HL-60 (cell line): ENCODE results near the gene USP13.

Experiments used
- DNase-seq, 2 experiments: peaks; one replicate each; pipeline ENCODE4 v3.0.0-alpha.2; 2010 to 2020; ENCODE audit warnings: low read depth in 1 of 2, low spot score in 1 of 2
- H3K27ac ChIP-seq: fragments of 250-450 bp; sonication (Bioruptor Pico); replicated peaks from 2 replicates; pipeline ENCODE4 v1.5.1; 2020; ENCODE audit warnings: mild to moderate bottlenecking, moderate library complexity
- H3K27me3 ChIP-seq: fragments of 250-450 bp; sonication (Bioruptor Pico); 2 replicates; pipeline ENCODE4 v1.5.1; 2021; ENCODE audit warnings: mild to moderate bottlenecking, moderate library complexity; ENCODE audit not compliant: insufficient read depth, poor library complexity, severe bottlenecking
- H3K4me3 ChIP-seq: replicated peaks from 2 replicates; pipeline ENCODE4 v1.5.1; 2011; ENCODE audit warnings: mild to moderate bottlenecking, control low read depth, low read length; ENCODE audit not compliant: insufficient read depth
- CTCF ChIP-seq: IDR thresholded peaks from one replicate; pipeline ENCODE4 v1.5.1; 2011; ENCODE audit warnings: low read length, control low read depth, inconsistent platforms; ENCODE audit not compliant: insufficient read depth
- GABPA ChIP-seq: IDR thresholded peaks from 2 replicates; pipeline ENCODE4 v1.6.1; 2012; ENCODE audit warnings: low read depth
- POLR2AphosphoS5 ChIP-seq: IDR thresholded peaks from 2 replicates; pipeline ENCODE4 v1.6.1; 2012; ENCODE audit warnings: low read depth
- REST ChIP-seq: IDR thresholded peaks from 2 replicates; pipeline ENCODE4 v1.6.1; 2012; ENCODE audit warnings: low read depth; ENCODE audit not compliant: insufficient replicate concordance
- SPI1 ChIP-seq: IDR thresholded peaks from 2 replicates; pipeline ENCODE4 v1.6.1; 2012; ENCODE audit warnings: low read depth, mild to moderate bottlenecking, borderline replicate concordance

USP13 gene

GRCh38 chr3:179688850-179689249 lies 36.0 kb downstream of the USP13 start:
- Histone ChIP-seq H3K27me3 (no peaks in the 10 kb centered on the region), H3K4me3 (no peak overlapping the region), H3K27ac (no peak overlapping the region)
- no peak for DNase-seq
- TF ChIP-seq GABPA (no peak), SPI1 (no peak), REST (no peak), POLR2AphosphoS5 (no peak), CTCF (no peak)

DNA sequence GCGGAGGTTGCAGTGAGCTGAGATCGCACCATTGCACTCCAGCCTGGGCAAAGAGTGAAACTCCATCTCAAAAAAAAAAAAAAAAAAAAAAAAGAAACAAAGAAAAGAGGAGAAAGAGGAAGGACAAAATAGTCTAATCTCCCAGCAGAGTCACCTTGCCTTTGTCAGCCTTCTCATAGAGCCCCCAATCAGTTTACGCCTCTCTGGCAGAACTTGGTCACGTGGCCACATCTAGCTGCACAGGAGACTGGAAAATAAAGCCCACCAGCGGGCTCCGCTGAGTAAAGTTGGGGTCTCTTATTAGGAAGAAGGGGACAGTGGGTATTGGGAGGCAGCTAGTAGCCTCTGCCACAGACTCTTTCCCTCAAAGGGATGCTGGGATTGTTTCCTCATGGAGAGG lies 41.9 kb downstream of the USP13 start:
- Histone ChIP-seq H3K27ac (no peak overlapping the region), H3K27me3 (no peaks in the 10 kb centered on the region), H3K4me3 (no peak overlapping the region)
- no peak for DNase-seq
- TF ChIP-seq GABPA: no peak

DNA sequence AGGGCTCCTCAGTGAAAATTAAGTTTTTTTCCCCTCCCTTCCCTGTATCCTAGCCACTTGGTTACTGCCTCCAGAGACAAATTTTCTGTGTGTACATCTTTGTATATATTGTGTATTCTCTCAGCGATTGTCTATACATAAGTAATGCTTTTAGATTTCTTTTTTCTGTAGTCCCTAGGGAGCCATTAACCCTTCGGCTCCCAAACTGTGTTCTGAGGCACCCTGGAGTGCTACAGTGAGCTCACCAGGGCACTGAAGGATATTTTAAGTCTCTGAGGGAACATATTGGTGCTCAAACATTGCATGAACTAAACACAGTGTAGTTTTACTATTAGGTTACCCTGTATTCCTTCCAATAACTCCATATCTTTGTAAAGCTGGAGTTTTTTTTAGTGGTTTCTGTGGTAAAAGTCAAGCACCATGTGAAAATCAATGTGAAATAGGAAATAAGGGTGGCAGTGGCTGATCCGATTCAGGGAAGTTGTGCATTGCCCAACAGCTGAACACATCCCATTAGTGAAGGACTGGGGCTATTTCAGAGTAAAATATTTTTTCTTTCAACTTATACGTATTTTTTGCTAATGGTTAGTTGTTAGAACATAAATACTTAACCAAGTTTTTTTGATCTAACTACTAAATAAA lies 43.0 kb downstream of the USP13 start:
- DNase-seq: peak in 1 of 2 experiments; percentile 82
- H3K27me3 ChIP-seq: no peaks in the 10 kb centered on the region
- H3K4me3 ChIP-seq: no peak overlapping the region
- 0 out of 2 replicates have a peak, but pooled peaks have one; percentile 18 for TF ChIP-seq SPI1
- no peak for TF ChIP-seq GABPA
- no peak for TF ChIP-seq CTCF
- TF ChIP-seq REST: no peak
- 0 out of 2 replicates have a peak, but pooled peaks have one; percentile 25 for TF ChIP-seq POLR2AphosphoS5
- H3K27ac ChIP-seq: no peak overlapping the region

- TF ChIP-seq REST: no peak
- no peak for TF ChIP-seq SPI1
- no peak for TF ChIP-seq POLR2AphosphoS5
- TF ChIP-seq CTCF: no peak
- TF ChIP-seq GABPA: no peak
- Histone ChIP-seq H3K27me3 (no peaks in the 10 kb centered on the region), H3K4me3 (no peak overlapping the region), H3K27ac (no peak overlapping the region)
- DNase-seq: no peak
Observed at GRCh38 chr3:179697736-179698332, 45.0 kb downstream of the USP13 start.
